WERI-Rb-1 (cell line): Measurements from ENCODE around the gene DOCK10.

Experiments used
- DNase-seq: peaks from one replicate; pipeline ENCODE4 v3.0.0-alpha.2; 2020
- H3K27ac ChIP-seq: fragments of 250-450 bp; sonication (Bioruptor Pico); 2 replicates; pipeline ENCODE4 v1.5.1; 2020; ENCODE audit warnings: mild to moderate bottlenecking, moderate library complexity
- H3K27me3 ChIP-seq: fragments of 250-450 bp; sonication (Bioruptor Pico); 2 replicates; pipeline ENCODE4 v1.5.1; 2021; ENCODE audit warnings: mild to moderate bottlenecking, low read depth, moderate library complexity; ENCODE audit not compliant: insufficient read depth, severe bottlenecking
- H3K36me3 ChIP-seq: fragments of 250-450 bp; sonication (Bioruptor Pico); 2 replicates; pipeline ENCODE4 v1.5.1; 2020; ENCODE audit warnings: mild to moderate bottlenecking, moderate library complexity
- H3K4me3 ChIP-seq: 2 replicates; pipeline ENCODE4 v1.5.1; 2011; ENCODE audit warnings: low read depth, mild to moderate bottlenecking, control low read depth, low read length
- H3K9me3 ChIP-seq: fragments of 250-450 bp; sonication (Bioruptor Pico); 2 replicates; pipeline ENCODE4 v1.5.1; 2021; ENCODE audit warnings: mild to moderate bottlenecking, moderate library complexity; ENCODE audit not compliant: severe bottlenecking
- TF ChIP-seq, protein P1 (sequence below): IDR thresholded peaks from 2 replicates; pipeline ENCODE4 v1.5.1; 2011; ENCODE audit warnings: low read depth, mild to moderate bottlenecking, control low read depth, inconsistent platforms, low read length

DOCK10 gene

DNA sequence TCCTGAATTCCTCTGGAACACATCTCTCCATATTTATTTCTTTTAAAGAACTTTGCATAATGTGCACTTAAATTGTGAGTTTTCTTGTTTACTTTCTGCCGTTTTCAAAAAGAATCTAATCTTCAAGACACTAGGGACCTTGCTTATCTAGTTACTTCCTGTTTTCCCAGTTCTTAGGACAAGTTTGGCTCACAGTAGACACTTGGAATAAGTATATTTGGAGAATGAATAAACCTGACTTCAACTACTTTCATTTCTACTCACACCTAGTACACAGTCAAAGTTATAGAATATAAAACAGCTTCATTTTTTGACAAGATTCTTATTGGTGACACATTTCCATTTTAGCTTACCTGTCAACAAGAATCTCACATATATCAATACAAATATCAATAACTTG, 170.5 kb downstream of the DOCK10 start:
- Histone ChIP-seq H3K9me3 (no peaks in the 10 kb centered on the region), H3K27me3 (no peaks in the 10 kb centered on the region), H3K36me3 (no peaks in the 10 kb centered on the region), H3K4me3 (no peak overlapping the region), H3K27ac (no peak overlapping the region)
- DNase-seq: no peak
- TF ChIP-seq, protein P1, sequence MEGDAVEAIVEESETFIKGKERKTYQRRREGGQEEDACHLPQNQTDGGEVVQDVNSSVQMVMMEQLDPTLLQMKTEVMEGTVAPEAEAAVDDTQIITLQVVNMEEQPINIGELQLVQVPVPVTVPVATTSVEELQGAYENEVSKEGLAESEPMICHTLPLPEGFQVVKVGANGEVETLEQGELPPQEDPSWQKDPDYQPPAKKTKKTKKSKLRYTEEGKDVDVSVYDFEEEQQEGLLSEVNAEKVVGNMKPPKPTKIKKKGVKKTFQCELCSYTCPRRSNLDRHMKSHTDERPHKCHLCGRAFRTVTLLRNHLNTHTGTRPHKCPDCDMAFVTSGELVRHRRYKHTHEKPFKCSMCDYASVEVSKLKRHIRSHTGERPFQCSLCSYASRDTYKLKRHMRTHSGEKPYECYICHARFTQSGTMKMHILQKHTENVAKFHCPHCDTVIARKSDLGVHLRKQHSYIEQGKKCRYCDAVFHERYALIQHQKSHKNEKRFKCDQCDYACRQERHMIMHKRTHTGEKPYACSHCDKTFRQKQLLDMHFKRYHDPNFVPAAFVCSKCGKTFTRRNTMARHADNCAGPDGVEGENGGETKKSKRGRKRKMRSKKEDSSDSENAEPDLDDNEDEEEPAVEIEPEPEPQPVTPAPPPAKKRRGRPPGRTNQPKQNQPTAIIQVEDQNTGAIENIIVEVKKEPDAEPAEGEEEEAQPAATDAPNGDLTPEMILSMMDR: no peak

DNA sequence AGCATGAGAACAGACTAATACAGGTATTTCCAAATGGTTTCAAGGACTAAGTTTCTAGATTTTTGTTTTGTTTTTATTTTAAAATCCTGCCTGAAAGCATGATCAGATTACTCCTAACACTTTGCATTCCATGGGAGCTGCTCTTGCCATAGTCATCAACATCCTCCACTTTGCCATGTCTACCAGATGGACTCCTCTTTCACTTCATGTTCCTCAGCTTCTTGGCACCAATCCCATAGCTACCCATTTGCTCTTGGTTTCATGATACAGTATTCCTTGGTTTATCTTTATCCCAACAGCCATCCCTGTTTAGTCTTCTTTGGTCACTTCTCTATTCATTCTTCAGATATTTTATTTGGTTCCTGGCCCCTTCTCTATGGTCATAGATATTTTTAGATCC, 171.9 kb downstream of the DOCK10 start:
- TF ChIP-seq, protein P1: no peak
- Histone ChIP-seq H3K4me3 (no peak overlapping the region), H3K36me3 (no peaks in the 10 kb centered on the region), H3K9me3 (no peaks in the 10 kb centered on the region), H3K27ac (no peak overlapping the region), H3K27me3 (no peaks in the 10 kb centered on the region)
- DNase-seq: no peak

DNA sequence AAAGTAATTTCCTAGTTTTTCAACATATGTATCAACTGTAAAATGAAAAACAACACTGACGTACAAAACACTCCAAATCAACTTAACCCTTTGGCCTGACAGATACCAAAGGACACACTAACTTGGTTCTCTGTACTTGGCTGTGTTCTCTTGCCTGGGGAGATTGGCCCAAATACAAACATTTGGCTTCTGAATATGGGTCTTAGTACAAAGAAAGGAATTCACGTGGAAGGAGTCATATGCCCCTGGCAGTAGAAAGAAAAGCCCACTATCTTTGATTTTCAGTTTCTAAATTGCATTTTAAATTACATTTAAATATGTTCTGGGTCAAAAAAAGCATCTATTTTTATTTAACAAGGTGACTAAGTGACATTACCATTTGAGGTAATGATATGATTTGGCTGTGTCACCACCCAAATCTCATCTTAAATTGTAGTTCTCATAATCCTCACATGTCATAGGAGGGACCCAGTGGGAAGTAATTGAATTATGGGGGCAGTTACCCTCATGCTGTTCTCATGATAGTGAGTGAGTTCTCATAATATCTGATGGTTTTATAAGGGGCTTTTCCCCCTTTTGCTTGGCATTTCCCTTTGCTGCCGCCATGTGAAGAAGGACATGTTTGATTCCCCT, 172.6 kb downstream of the DOCK10 start:
- Histone ChIP-seq H3K27ac (no peak overlapping the region), H3K9me3 (no peaks in the 10 kb centered on the region), H3K27me3 (no peaks in the 10 kb centered on the region), H3K36me3 (no peaks in the 10 kb centered on the region), H3K4me3 (no peak overlapping the region)
- TF ChIP-seq, protein P1: no peak
- no peak for DNase-seq

DNA sequence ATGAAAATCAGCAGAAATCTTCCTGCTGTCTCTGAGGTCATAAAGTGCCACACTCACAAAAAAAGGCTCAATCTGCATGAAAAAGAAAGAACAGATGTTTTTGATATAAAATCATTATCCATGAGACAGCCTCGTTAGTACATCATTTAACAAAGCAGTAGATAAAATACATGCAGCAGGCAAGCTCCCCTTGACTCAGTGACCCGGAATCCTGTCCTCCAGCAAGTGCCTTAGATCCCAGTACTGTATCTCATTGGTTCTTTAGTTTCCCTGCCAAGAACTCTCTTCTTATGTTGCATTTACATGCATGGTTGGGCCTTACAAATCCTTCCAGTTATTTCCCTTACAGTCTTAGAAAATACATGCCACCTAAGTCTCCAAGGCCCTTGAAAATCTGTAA, 177.3 kb downstream of the DOCK10 start:
- TF ChIP-seq, protein P1: no peak
- Histone ChIP-seq H3K36me3 (no peaks in the 10 kb centered on the region), H3K4me3 (no peak overlapping the region), H3K27ac (no peak overlapping the region), H3K27me3 (no peaks in the 10 kb centered on the region), H3K9me3 (no peaks in the 10 kb centered on the region)
- no peak for DNase-seq

DNA sequence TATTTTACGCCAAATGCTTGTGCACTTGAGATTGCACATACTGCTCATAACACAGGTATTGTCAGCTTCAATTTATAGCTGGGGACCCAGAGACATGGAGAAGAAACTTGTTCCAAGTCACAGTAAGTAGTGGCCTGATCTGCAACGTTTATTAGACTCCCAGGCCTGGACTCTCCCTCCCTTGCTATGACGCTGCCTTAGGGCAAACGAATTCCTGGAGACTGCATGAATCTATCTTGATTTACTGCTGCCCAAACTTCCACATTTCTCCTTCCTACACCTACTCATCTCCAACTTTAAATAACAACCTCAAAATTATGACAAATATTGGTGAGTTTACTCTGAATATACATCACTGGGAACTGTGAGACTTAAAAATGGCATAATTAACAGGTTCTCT, 181.0 kb downstream of the DOCK10 start:
- Histone ChIP-seq H3K36me3 (no peaks in the 10 kb centered on the region), H3K27ac (no peak overlapping the region), H3K9me3 (no peaks in the 10 kb centered on the region), H3K27me3 (no peaks in the 10 kb centered on the region), H3K4me3 (no peak overlapping the region)
- no peak for DNase-seq
- TF ChIP-seq, protein P1: no peak

DNA sequence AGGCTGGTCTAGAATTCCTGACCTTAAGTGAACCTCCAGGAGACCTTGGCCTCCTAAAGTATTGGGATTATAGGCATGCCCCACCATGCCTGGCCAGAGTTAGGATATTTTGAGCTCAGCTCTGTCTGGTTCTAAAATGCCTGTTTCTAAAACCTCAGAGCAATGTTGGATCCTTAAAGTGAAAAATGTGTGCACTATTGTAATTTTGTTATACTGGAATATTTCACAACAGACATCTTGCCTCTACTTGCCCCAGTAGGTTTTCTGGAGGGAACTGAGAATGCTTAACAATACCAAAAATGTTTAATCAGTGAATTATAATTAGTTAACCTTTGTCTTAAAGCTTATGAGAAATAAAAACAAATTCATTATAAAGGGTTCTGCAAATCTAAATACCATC, 181.5 kb downstream of the DOCK10 start:
- H3K27ac ChIP-seq: no peak overlapping the region
- no peak overlapping the region for H3K4me3 ChIP-seq
- DNase-seq: no peak
- TF ChIP-seq, protein P1: no peak
- no peaks in the 10 kb centered on the region for H3K36me3 ChIP-seq
- H3K9me3 ChIP-seq: no peaks in the 10 kb centered on the region
- no peaks in the 10 kb centered on the region for H3K27me3 ChIP-seq
